HG02678 (cell line): ENCODE measurements around the gene POU5F1.
"Not testable (repeated sequence)": the region's sequence is repeated elsewhere in the genome, so short reads cannot be mapped to it uniquely, and the experiment has no call there.

ENCODE experiments used
- ATAC-seq: cut with Tn5 transposase; IDR thresholded peaks from one replicate; pipeline ENCODE4 v1.9.1; 2021; ENCODE audit warnings: mild to moderate bottlenecking, moderate library complexity; ENCODE audit not compliant: unreplicated experiment

The POU5F1 gene

GRCh38 chr6:31170600-31170881, at the start of gene POU5F1:
TSS of gene POU5F1 (minus strand) at chr6:31170682. CDS start at chr6:31170620, 62 bp downstream.
- ATAC-seq: no peak

- ATAC-seq: no peak
Observed at GRCh38 chr6:31216208-31216898, 45.9 kb upstream of the POU5F1 start.

- not testable (repeated sequence) for ATAC-seq
Observed at GRCh38 chr6:31215216-31215615, 44.7 kb upstream of the POU5F1 start.

GRCh38 chr6:31214516-31214915, 44.0 kb upstream of the POU5F1 start:
- ATAC-seq: no peak

- no peak for ATAC-seq
Observed at GRCh38 chr6:31210741-31211532, 40.5 kb upstream of the POU5F1 start.

GRCh38 chr6:31210123-31210522, 39.6 kb upstream of the POU5F1 start:
- no peak for ATAC-seq

- no peak for ATAC-seq
Observed at GRCh38 chr6:31209137-31209536, 38.7 kb upstream of the POU5F1 start.

- no peak for ATAC-seq
Observed at GRCh38 chr6:31208506-31208905, 38.0 kb upstream of the POU5F1 start.

- no peak for ATAC-seq
Observed at GRCh38 chr6:31205638-31206037, 35.2 kb upstream of the POU5F1 start.

GRCh38 chr6:31204751-31205145, 34.3 kb upstream of the POU5F1 start:
- no peak for ATAC-seq

- ATAC-seq: peak; percentile 48
Observed at GRCh38 chr6:31203345-31203979, 33.0 kb upstream of the POU5F1 start.

GRCh38 chr6:31202259-31203166, 32.0 kb upstream of the POU5F1 start:
- ATAC-seq: no peak

GRCh38 chr6:31199105-31199452, 28.6 kb upstream of the POU5F1 start:
- ATAC-seq: not testable (repeated sequence)

- peak; percentile 71 for ATAC-seq
Observed at GRCh38 chr6:31197559-31198305, 27.2 kb upstream of the POU5F1 start.

GRCh38 chr6:31196251-31197022, 26.0 kb upstream of the POU5F1 start:
- not testable (repeated sequence) for ATAC-seq

- ATAC-seq: not testable (repeated sequence)
Observed at GRCh38 chr6:31195308-31195979, 25.0 kb upstream of the POU5F1 start.

- no peak for ATAC-seq
Observed at GRCh38 chr6:31194061-31194834, 23.8 kb upstream of the POU5F1 start.

- ATAC-seq: no peak
Observed at GRCh38 chr6:31193206-31193605, 22.7 kb upstream of the POU5F1 start.
